Measurements from ENCODE around the gene TPSD1. TPM values are rescaled to one million over a fixed set of nuclear protein-coding genes. Genes with fewer than 3 reads are reported as not detected.

Gene TPSD1
- total and polyA plus RNA-seq, 9 of the 15 experiments (the other 6 are each of a cell fraction or from before 2014, with no cell fraction given), result not detected

- TF ChIP-seq HNRNPLL (IDR thresholded peaks at IDR 0.05; ENCODE audit: low read depth, low read length, poor library complexity, severe bottlenecking) (no peak), TFAM (CRISPR knock-in tag; conservative IDR thresholded peaks at IDR 0.05) (no peak), ZNF436 (CRISPR knock-in tag; IDR thresholded peaks at IDR 0.05) (no peak), ZFX (CRISPR knock-in tag; IDR thresholded peaks at IDR 0.05) (peak; percentile 38; the same call in 1 of the 2 replicates), SAP30 (IDR thresholded peaks at IDR 0.05; ENCODE audit: borderline replicate concordance, insufficient read depth, low read depth, low read length, poor library complexity, severe bottlenecking) (no peak), ZFP91 (CRISPR knock-in tag; IDR thresholded peaks at IDR 0.05) (no peak), BRF1 (IDR thresholded peaks at IDR 0.05; ENCODE audit: borderline replicate concordance, extremely low read depth, insufficient read length) (no peak), HDGF (IDR thresholded peaks at IDR 0.05) (no peak), E4F1 (CRISPR knock-in tag; IDR thresholded peaks at IDR 0.05; ENCODE audit: borderline replicate concordance) (peak; percentile 87; the same call in 1 of the 2 replicates), HDAC3 (IDR thresholded peaks at IDR 0.05; ENCODE audit: borderline replicate concordance, partially characterized antibody) (no peak), CHCHD3 (CRISPR knock-in tag; IDR thresholded peaks at IDR 0.05) (no peak; the same call in 1 of the 2 replicates), ZNF584 (CRISPR knock-in tag; IDR thresholded peaks at IDR 0.05; ENCODE audit: low read depth) (peak; percentile 100), PRPF4 (IDR thresholded peaks at IDR 0.05; ENCODE audit: insufficient read depth, low read depth, low read length, poor library complexity, severe bottlenecking) (no peak), LARP7 (IDR thresholded peaks at IDR 0.05) (no peak), TFE3 (CRISPR knock-in tag; IDR thresholded peaks at IDR 0.05) (peak; percentile 64; the same call in 1 of the 2 replicates), RB1 (IDR thresholded peaks at IDR 0.05; ENCODE audit: low read depth) (no peak), ETS2 (tag; IDR thresholded peaks at IDR 0.05; ENCODE audit: borderline replicate concordance, poor library complexity, severe bottlenecking) (peak; percentile 96)
- TF ChIP-seq, protein P1, sequence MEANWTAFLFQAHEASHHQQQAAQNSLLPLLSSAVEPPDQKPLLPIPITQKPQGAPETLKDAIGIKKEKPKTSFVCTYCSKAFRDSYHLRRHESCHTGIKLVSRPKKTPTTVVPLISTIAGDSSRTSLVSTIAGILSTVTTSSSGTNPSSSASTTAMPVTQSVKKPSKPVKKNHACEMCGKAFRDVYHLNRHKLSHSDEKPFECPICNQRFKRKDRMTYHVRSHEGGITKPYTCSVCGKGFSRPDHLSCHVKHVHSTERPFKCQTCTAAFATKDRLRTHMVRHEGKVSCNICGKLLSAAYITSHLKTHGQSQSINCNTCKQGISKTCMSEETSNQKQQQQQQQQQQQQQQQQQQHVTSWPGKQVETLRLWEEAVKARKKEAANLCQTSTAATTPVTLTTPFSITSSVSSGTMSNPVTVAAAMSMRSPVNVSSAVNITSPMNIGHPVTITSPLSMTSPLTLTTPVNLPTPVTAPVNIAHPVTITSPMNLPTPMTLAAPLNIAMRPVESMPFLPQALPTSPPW (CRISPR knock-in tag; IDR thresholded peaks at IDR 0.05), result peak; percentile 87
- TF ChIP-seq, protein P2, sequence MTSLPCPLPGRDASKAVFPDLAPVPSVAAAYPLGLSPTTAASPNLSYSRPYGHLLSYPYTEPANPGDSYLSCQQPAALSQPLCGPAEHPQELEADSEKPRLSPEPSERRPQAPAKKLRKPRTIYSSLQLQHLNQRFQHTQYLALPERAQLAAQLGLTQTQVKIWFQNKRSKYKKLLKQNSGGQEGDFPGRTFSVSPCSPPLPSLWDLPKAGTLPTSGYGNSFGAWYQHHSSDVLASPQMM (CRISPR knock-in tag; IDR thresholded peaks at IDR 0.05), result no peak
Observed at GRCh38 chr16:1293921-1294656, 38.2 kb downstream of the TPSD1 start (continued).
